Tibial artery (tissue), 4 donors: ENCODE results near the gene WNT7A.

Experiments
- DNase-seq, 2 donors: peaks; one replicate each; pipeline ENCODE4 v3.0.0-alpha.2; 2019
- H3K27ac ChIP-seq, 2 donors: fragments of 200-600 bp; sonication (generic) in 1 of 2; 1 replicate in 1 of 2; 2 replicates in 1 of 2; pipeline ENCODE4 v1.5.1; 2018 to 2019; ENCODE audit warnings: mild to moderate bottlenecking in 1 of 2
- H3K27me3 ChIP-seq, 2 donors: fragments of 200-600 bp; sonication (generic) in 1 of 2; one replicate each; pipeline versions ENCODE4 v1.5.1 to v1.6.0; 2016 to 2019
- H3K36me3 ChIP-seq, 3 donors: fragments of 200-600 bp; sonication (generic) in 2 of 3; one replicate each; pipeline ENCODE4 v1.5.1; 2016 to 2019; ENCODE audit warnings: mild to moderate bottlenecking in 2 of 3
- H3K4me1 ChIP-seq, 4 donors: fragments of 200-600 bp; sonication (generic) in 2 of 4; 1 replicate in 3 of 4; 2 replicates in 1 of 4; pipeline ENCODE4 v1.5.1; 2016 to 2019
- H3K4me3 ChIP-seq, 2 donors: fragments of 200-600 bp; sonication (generic) in 1 of 2; 1 replicate in 1 of 2; 2 replicates in 1 of 2; pipeline ENCODE4 v1.5.1; 2018 to 2019; ENCODE audit warnings: mild to moderate bottlenecking in 2 of 2
- H3K9me3 ChIP-seq, 3 donors: fragments of 200-600 bp; sonication (generic) in 1 of 3; one replicate each; pipeline ENCODE4 v1.5.1; 2016 to 2019
- CTCF ChIP-seq, 2 experiments: fragments of 200-600 bp in 1 of 2; fragments of 450-650 bp in 1 of 2; IDR thresholded peaks; one replicate each; pipeline ENCODE4 v1.5.1; 2017 to 2019; ENCODE audit warnings: antibody characterized with exemption in 2 of 2, mild to moderate bottlenecking in 1 of 2, moderate library complexity in 1 of 2
- intact Hi-C: fragments of 100-400 bp; cut with DNase I; formaldehyde crosslinking; loops from one replicate; pipeline ENCODE4 v1.15.0; 2023; ENCODE audit warnings: low total_unique reads

The WNT7A gene

DNA sequence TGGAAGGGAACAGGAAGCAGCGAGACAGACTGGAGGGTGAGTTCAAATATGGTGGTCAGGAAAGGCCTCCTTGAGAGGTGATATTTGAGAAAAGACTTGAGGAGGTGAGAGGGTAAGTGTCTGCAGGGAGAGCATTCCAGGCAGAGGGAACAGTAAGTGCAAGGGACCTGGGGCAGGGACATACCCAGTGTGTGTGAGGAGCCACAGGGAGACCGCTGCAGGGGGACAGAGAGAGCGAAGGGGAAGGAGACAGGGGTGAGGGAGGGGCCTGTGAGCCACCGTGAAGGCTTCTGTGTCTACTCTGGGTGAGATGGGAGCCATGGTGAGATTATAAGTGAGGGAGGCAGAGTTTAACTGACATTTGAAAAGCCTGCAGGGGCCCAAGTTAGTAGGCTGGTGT, 38.0 kb downstream of the WNT7A start:
- no peak overlapping the region for H3K4me3 ChIP-seq
- H3K27ac ChIP-seq = no peak overlapping the region
- no peak for TF ChIP-seq CTCF (IDR thresholded peaks at IDR 0.05)
- H3K4me1 ChIP-seq = no peaks in the 10 kb centered on the region
- no peaks in the 10 kb centered on the region for H3K36me3 ChIP-seq
- H3K27me3 ChIP-seq = peaks cover 0 to 36% of the 10 kb centered on the region in 2 donors
- DNase-seq = no peak
- intact Hi-C loops = no loop called here
- no peaks in the 10 kb centered on the region for H3K9me3 ChIP-seq

DNA sequence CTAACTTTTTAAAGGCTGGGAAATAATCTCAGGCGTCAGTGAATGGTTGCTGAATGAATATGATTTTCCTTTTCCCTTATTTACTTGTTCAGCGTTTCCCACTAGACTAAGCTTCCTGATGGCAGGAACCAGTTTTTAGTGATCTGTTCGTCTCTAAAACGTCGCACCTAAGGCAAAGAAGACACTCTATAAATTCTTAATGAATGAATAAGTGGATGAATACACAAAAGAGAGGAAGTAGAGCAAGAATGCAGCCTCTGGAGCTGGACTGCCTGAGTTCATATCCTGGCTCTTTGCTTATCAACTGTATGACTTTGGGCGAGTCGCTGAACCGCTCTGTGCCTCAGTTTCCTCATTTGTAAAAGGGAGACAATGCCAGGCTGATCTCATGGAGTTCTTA, 38.7 kb downstream of the WNT7A start:
- TF ChIP-seq CTCF (IDR thresholded peaks at IDR 0.05) = no peak
- Histone ChIP-seq H3K4me3 (no peak overlapping the region), H3K9me3 (no peaks in the 10 kb centered on the region), H3K27me3 (peaks cover 0 to 41% of the 10 kb centered on the region in 2 donors), H3K27ac (no peak overlapping the region), H3K4me1 (no peaks in the 10 kb centered on the region), H3K36me3 (no peaks in the 10 kb centered on the region)
- DNase-seq = no peak
- intact Hi-C loops = no loop called here

DNA sequence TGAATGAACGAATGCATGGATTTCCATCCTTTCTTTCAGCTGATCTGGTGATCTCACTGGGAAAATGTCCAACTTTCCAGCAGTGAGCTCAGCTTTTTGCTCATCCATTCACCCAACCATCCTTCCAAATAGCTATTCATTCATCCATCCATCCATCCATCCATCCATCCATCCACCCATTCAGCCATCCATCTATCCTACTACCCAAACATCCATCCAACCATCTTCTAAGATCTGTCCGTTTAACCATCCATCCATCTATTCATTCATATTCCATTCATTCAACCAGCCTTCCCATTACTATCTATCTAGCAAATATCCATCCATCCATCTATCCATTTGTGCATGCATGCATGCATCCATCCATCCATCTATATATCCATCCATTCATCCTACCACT, 39.4 kb downstream of the WNT7A start:
- peaks cover 0 to 38% of the 10 kb centered on the region in 2 donors for H3K27me3 ChIP-seq
- H3K4me1 ChIP-seq = no peaks in the 10 kb centered on the region
- H3K27ac ChIP-seq = no peak overlapping the region
- no peak overlapping the region for H3K4me3 ChIP-seq
- TF ChIP-seq CTCF (IDR thresholded peaks at IDR 0.05) = no peak
- intact Hi-C loops = no loop called here
- H3K9me3 ChIP-seq = no peaks in the 10 kb centered on the region
- DNase-seq = no peak
- H3K36me3 ChIP-seq = no peaks in the 10 kb centered on the region

DNA sequence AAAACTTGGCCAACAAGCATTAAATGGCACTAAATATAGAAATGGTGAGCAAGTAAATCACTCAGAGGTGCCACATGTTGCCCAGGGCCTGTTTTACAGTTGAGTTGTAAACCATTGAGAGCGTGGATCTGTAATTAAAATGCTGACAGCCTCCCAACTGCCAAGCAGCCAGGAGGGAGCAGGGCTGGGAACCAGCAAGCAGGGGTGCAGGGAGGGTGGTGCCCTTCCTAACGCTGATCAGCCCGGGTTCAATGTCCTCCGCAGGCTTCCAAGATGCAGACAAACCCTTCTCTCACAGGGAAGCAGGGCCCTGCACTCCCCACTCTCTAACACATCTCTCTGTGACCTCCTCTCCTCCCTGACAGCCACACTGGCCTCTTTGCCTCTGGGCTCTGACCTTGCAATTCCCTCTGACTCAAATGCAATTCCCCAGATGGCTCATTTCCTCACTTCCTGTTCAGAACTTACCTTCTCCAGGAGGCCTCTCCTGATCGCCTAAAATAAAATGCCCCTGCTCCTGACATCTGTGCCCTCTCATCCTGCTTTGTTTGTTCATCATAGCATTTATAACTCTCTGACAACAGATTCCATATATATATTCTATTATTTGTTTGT, 40.0 kb downstream of the WNT7A start:
- intact Hi-C loops = no loop called here
- Histone ChIP-seq H3K4me1 (no peaks in the 10 kb centered on the region), H3K4me3 (no peak overlapping the region), H3K9me3 (no peaks in the 10 kb centered on the region), H3K36me3 (no peaks in the 10 kb centered on the region), H3K27me3 (peaks cover 0 to 38% of the 10 kb centered on the region in 2 donors), H3K27ac (no peak overlapping the region)
- no peak for TF ChIP-seq CTCF (IDR thresholded peaks at IDR 0.05)
- no peak for DNase-seq

- Histone ChIP-seq H3K9me3 (no peaks in the 10 kb centered on the region), H3K36me3 (no peaks in the 10 kb centered on the region), H3K27ac (no peak overlapping the region), H3K27me3 (peaks cover 0 to 38% of the 10 kb centered on the region in 2 donors), H3K4me1 (no peaks in the 10 kb centered on the region), H3K4me3 (no peak overlapping the region)
- TF ChIP-seq CTCF (IDR thresholded peaks at IDR 0.05) = no peak
- no peak for DNase-seq
- intact Hi-C loops = no loop called here
Observed at GRCh38 chr3:13839253-13839652, 40.6 kb downstream of the WNT7A start.

- intact Hi-C loops = no loop called here
- no peak for TF ChIP-seq CTCF (IDR thresholded peaks at IDR 0.05)
- Histone ChIP-seq H3K27ac (no peak overlapping the region), H3K4me1 (no peaks in the 10 kb centered on the region), H3K27me3 (peaks cover 0 to 40% of the 10 kb centered on the region in 2 donors), H3K4me3 (no peak overlapping the region), H3K36me3 (no peaks in the 10 kb centered on the region), H3K9me3 (no peaks in the 10 kb centered on the region)
- DNase-seq = no peak
Observed at GRCh38 chr3:13838421-13838820, 41.5 kb downstream of the WNT7A start.
